ENCODE results near the gene CD46. TPM values are rescaled to one million over a fixed set of nuclear protein-coding genes. Genes with fewer than 3 reads are reported as not detected.
"Not testable (repeated sequence)": the region's sequence is repeated elsewhere in the genome, so short reads cannot be mapped to it uniquely, and the experiment has no call there.

CD46 gene
- 10 to 100 TPM; 94.1 to 98.3 TPM for total RNA-seq

DNA sequence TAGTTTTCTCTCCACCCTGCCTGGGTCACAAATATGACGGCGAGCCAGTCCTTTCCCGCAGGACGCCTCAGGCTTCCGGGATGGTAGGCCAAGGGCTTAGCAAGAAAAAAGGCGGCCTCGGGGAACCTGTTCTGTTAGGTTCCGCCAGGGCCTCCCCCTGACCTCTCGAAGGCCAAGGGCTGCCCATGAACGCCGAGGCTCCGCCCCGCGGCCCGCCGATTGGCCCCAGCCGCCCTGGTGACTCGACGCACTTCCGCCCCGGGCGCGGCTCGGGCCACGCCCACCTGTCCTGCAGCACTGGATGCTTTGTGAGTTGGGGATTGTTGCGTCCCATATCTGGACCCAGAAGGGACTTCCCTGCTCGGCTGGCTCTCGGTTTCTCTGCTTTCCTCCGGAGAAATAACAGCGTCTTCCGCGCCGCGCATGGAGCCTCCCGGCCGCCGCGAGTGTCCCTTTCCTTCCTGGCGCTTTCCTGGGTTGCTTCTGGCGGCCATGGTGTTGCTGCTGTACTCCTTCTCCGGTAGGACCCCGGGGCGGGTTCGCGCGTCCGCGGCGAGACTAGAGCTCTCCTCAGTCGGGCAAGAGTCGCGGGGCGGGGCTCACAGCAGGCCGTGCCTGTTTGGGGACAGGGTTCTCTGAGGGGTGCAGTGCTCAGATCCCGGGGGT, at the start of gene CD46:
CD46 (plus strand) TSS at position 265 of the 666 bp plus-strand sequence; CDS start at position 424, 159 bp downstream.
- Mint-ChIP-seq H3K36me3 (ENCODE audit: low read depth) (peaks cover 17% of the 10 kb centered on the region), H3K27ac (peak within 1 kb of the TSS; percentile 96), H3K4me1 (ENCODE audit: low read depth) (peaks cover 68% of the 10 kb centered on the region), H3K27me3 (ENCODE audit: low read depth) (no peaks in the 10 kb centered on the region), H3K4me3 (peak within 1 kb of the TSS; percentile 100), H3K9me3 (ENCODE audit: insufficient read depth) (no peaks in the 10 kb centered on the region)
- ChIA-PET CTCF (interaction anchor here (1.2 to 3.0 kb wide), 2 partner anchors 14 to 46 kb away, joined by 3 to 21 read pairs; no protein-coding TSS in a partner anchor), POLR2A (interaction anchor here (0.7 to 1.2 kb wide), 2 partner anchors 26 to 76 kb away, joined by 3 read pairs; no protein-coding TSS in a partner anchor)
- ATAC-seq (peak; percentile 98), DNase-seq (peak; percentile 96)

DNA sequence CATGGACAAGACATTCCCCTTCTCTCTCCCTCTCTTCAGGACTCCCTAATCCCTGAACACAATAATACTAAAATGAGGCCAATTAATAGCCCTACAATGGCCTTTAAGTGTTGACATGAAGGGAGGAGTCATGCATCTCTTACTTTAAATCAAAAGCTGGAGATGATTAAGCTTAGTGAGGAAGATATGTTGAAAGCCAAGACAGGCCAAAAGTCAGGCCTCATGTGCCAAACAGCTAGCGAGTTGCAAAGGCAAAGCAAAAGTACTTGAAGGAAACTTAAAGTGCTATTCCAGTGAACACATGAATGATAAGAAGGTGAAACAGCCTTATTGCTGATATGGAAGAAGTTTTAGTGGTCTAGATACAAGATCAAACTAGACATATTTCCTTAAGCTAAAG, 49.5 kb upstream of the CD46 start:
- DNase-seq (no peak), ATAC-seq (no peak)
- CTCF ChIA-PET: interaction anchor here (1.0 kb wide), 1 partner anchor 95 kb away, joined by 3 read pairs; no protein-coding TSS in a partner anchor
- Mint-ChIP-seq H3K36me3 (ENCODE audit: low read depth) (no peaks in the 10 kb centered on the region), H3K4me1 (ENCODE audit: low read depth) (no peaks in the 10 kb centered on the region), H3K27me3 (ENCODE audit: low read depth) (peaks cover 10% of the 10 kb centered on the region), H3K27ac (no peak overlapping the region), H3K4me3 (no peak overlapping the region), H3K9me3 (ENCODE audit: insufficient read depth) (no peaks in the 10 kb centered on the region)
- POLR2A ChIA-PET: no interaction called here

DNA sequence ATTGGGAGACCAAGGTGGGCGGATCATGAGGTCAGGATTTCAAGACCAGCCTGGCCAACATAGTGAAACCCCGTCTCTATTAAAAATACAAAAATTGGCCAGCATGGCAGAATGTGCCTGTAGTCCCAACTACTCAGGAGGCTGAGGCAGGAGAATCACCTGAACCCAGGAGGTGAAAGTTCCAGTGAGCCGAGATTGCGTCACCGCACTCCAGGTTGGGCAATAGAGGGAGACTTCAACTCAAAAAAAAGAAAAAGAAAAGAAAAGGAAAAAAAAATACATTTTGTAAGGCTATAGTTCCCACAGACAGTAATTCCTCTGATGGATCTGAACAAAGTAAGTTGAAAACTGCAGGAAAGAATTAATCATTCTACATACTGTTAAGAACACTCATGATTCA, 48.1 kb upstream of the CD46 start:
- ChIA-PET POLR2A (no interaction called here), CTCF (no interaction called here)
- H3K27ac Mint-ChIP-seq: no peak overlapping the region
- H3K36me3 Mint-ChIP-seq (ENCODE audit: low read depth): no peaks in the 10 kb centered on the region
- H3K4me3 Mint-ChIP-seq: no peak overlapping the region
- DNase-seq (no peak), ATAC-seq (no peak)
- H3K27me3 Mint-ChIP-seq (ENCODE audit: low read depth): peaks cover 8% of the 10 kb centered on the region
- no peaks in the 10 kb centered on the region for H3K9me3 Mint-ChIP-seq (ENCODE audit: insufficient read depth)
- no peaks in the 10 kb centered on the region for H3K4me1 Mint-ChIP-seq (ENCODE audit: low read depth)

GRCh38 chr1:207708004-207708403, 43.9 kb upstream of the CD46 start:
- H3K27me3 Mint-ChIP-seq (ENCODE audit: low read depth); H3K9me3 Mint-ChIP-seq (ENCODE audit: insufficient read depth); H3K4me3 Mint-ChIP-seq; H3K36me3 Mint-ChIP-seq (ENCODE audit: low read depth); DNase-seq; H3K4me1 Mint-ChIP-seq (ENCODE audit: low read depth); ATAC-seq; POLR2A ChIA-PET; H3K27ac Mint-ChIP-seq; CTCF ChIA-PET: not testable (repeated sequence)

- CTCF ChIA-PET: interaction anchor here (0.8 to 5.4 kb wide), 4 partner anchors 9 to 173 kb away, joined by 3 to 38 read pairs (median 3); no protein-coding TSS in a partner anchor
- no peak overlapping the region for H3K27ac Mint-ChIP-seq
- POLR2A ChIA-PET: no interaction called here
- no peaks in the 10 kb centered on the region for H3K4me1 Mint-ChIP-seq (ENCODE audit: low read depth)
- DNase-seq (no peak), ATAC-seq (no peak)
- H3K4me3 Mint-ChIP-seq: no peak overlapping the region
- peaks cover 2% of the 10 kb centered on the region for H3K27me3 Mint-ChIP-seq (ENCODE audit: low read depth)
- H3K9me3 Mint-ChIP-seq (ENCODE audit: insufficient read depth): no peaks in the 10 kb centered on the region
- no peaks in the 10 kb centered on the region for H3K36me3 Mint-ChIP-seq (ENCODE audit: low read depth)
Observed at GRCh38 chr1:207711285-207711684, 40.6 kb upstream of the CD46 start.

DNA sequence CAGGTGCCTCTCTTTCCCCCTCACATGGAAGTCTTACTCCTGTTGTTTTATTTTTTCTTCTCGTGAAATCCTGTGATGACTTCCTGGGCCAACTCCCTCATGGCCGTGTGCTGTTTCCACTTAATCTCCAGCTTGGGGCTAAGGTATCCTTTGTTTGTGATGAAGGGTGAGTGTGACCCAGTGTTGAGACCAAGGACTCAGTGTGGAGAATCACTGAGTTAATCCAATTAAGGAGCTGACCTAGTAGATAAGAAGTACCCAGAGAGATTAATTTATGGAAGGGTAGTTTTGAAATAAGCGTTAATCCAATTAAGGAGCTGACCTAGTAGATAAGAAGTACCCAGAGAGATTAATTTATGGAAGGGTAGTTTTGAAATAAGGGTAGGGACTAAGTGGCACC, 39.2 kb upstream of the CD46 start:
- POLR2A ChIA-PET; ATAC-seq; DNase-seq; H3K4me1 Mint-ChIP-seq (ENCODE audit: low read depth); H3K27ac Mint-ChIP-seq; H3K9me3 Mint-ChIP-seq (ENCODE audit: insufficient read depth); H3K36me3 Mint-ChIP-seq (ENCODE audit: low read depth); H3K27me3 Mint-ChIP-seq (ENCODE audit: low read depth); H3K4me3 Mint-ChIP-seq: not testable (repeated sequence)
- CTCF ChIA-PET: interaction anchor here (5.4 kb wide), 1 partner anchor 85 kb away, joined by 38 read pairs; no protein-coding TSS in a partner anchor

DNA sequence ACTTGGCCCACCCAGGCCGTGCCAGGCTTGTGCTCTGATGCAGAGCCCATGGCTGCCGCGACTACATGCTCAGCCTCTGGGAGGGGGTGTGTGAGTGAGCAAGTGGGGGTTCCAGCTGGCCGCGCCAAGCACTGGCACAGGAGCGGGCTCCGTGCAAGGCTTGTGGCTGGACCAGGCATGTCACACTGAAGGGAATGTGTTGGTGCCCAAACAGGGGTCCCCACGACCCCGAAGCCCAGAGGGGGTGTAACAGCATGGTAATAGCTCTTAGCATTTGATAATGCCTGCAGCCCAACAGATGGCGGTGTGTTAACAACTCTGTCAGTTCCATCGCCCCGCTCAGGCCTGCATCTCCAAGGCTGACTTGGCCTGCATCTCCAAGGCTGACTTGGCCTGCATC, 38.3 kb upstream of the CD46 start:
- Mint-ChIP-seq H3K9me3 (ENCODE audit: insufficient read depth) (no peaks in the 10 kb centered on the region), H3K27ac (no peak overlapping the region), H3K27me3 (ENCODE audit: low read depth) (peaks cover 2% of the 10 kb centered on the region), H3K4me3 (no peak overlapping the region), H3K36me3 (ENCODE audit: low read depth) (no peaks in the 10 kb centered on the region), H3K4me1 (ENCODE audit: low read depth) (no peaks in the 10 kb centered on the region)
- ChIA-PET POLR2A (no interaction called here), CTCF (interaction anchor here (5.4 kb wide), 1 partner anchor 84 kb away, joined by 38 read pairs; no protein-coding TSS in a partner anchor)
- ATAC-seq: no peak
- DNase-seq: peak; percentile 25

- ATAC-seq: no peak
- Mint-ChIP-seq H3K9me3 (ENCODE audit: insufficient read depth) (no peaks in the 10 kb centered on the region), H3K27ac (no peak overlapping the region), H3K36me3 (ENCODE audit: low read depth) (no peaks in the 10 kb centered on the region), H3K27me3 (ENCODE audit: low read depth) (no peaks in the 10 kb centered on the region), H3K4me1 (ENCODE audit: low read depth) (no peaks in the 10 kb centered on the region), H3K4me3 (no peak overlapping the region)
- ChIA-PET POLR2A (no interaction called here), CTCF (interaction anchor here (0.6 kb wide), 1 partner anchor 100 kb away, joined by 3 read pairs; no protein-coding TSS in a partner anchor)
- no peak for DNase-seq
Observed at GRCh38 chr1:207719234-207719633, 32.6 kb upstream of the CD46 start.

GRCh38 chr1:207728200-207728858, 23.5 kb upstream of the CD46 start:
- H3K4me3 Mint-ChIP-seq; CTCF ChIA-PET; H3K36me3 Mint-ChIP-seq (ENCODE audit: low read depth); ATAC-seq; POLR2A ChIA-PET; H3K4me1 Mint-ChIP-seq (ENCODE audit: low read depth); DNase-seq; H3K27me3 Mint-ChIP-seq (ENCODE audit: low read depth); H3K9me3 Mint-ChIP-seq (ENCODE audit: insufficient read depth); H3K27ac Mint-ChIP-seq: not testable (repeated sequence)

DNA sequence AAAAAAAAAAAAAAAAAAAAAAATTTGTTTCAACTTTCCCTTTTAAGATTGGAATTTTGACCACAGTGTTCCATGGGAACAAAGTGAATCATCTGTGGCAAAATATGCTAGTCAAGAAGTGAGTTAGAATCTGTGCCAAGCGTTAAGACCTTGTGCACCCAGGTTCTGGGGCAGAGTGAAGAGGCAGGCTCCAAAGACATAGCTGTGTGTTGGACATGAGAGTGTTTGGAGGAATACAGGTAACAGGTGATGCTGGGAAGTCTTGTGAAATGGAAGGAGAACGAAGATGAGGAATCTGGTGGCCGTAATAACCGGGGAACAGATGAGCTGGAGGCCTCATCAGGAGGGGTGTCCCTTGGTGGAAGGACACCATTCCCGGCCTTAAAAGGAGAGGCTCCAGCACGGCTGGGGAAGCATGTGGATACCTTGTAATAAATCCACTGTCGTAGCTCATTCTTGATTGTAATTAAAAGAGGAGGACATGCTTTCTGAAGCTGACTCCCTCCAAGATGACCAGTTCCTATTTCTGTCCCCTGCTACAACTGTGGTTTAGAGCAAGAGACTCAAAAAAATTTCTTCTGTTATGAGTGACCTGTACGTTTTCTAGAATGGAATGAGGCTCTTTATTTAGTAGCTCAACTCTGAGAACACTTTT, 14.2 kb upstream of the CD46 start:
- H3K4me3 Mint-ChIP-seq; POLR2A ChIA-PET; H3K27ac Mint-ChIP-seq; DNase-seq; ATAC-seq; H3K9me3 Mint-ChIP-seq (ENCODE audit: insufficient read depth); H3K4me1 Mint-ChIP-seq (ENCODE audit: low read depth); H3K36me3 Mint-ChIP-seq (ENCODE audit: low read depth); H3K27me3 Mint-ChIP-seq (ENCODE audit: low read depth): not testable (repeated sequence)
- CTCF ChIA-PET: interaction anchor here (1.2 to 2.3 kb wide), 2 partner anchors 14 to 60 kb away, joined by 3 to 7 read pairs; partner anchors contain the start of gene CD46

DNA sequence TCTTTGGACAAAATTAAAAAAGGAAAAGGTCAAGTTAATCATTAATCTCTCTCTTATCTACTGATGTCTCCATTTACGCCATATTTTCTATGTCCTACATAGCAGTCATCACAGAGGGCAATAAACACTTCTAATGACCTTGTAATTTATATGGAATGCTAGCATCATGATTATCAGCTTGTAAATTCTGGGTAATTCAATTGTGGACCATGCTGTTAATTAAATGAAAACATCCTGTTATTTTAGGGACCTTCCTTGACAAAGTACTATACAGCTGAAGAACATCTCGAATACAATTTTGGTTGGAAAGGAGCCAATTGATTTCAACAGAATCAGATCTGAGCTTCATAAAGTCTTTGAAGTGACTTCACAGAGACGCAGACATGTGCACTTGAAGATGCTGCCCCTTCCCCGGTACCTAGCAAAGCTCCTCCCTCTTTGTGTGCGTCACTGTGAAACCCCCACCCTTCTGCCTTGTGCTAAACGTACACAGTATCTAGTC, 13.6 kb upstream of the CD46 start:
- H3K27ac Mint-ChIP-seq; H3K27me3 Mint-ChIP-seq (ENCODE audit: low read depth); H3K4me1 Mint-ChIP-seq (ENCODE audit: low read depth); H3K36me3 Mint-ChIP-seq (ENCODE audit: low read depth); ATAC-seq; H3K4me3 Mint-ChIP-seq; DNase-seq; H3K9me3 Mint-ChIP-seq (ENCODE audit: insufficient read depth); POLR2A ChIA-PET: not testable (repeated sequence)
- CTCF ChIA-PET: interaction anchor here (1.2 to 2.3 kb wide), 2 partner anchors 14 to 59 kb away, joined by 3 to 7 read pairs; partner anchors contain the start of gene CD46

DNA sequence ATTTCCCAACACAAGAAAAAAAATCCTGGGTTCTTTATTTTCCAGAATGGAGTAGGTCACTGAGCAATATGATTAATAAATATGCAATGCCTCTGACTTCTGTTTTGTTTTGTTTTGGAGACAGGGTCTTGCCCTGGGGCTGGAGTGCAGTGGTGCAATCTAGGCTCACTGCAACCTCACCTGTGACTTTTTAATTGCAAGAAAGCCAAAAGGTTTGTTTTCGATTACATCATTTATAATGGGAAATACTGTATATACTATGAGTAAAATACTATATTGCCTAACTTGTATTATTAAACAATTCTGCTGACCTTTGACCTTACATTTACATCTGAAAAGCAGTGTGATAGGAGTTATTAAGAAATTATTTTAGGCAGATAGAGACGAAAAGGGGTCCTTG, 11.6 kb upstream of the CD46 start:
- no peak overlapping the region for H3K27ac Mint-ChIP-seq
- H3K4me1 Mint-ChIP-seq (ENCODE audit: low read depth): peaks cover 5% of the 10 kb centered on the region
- POLR2A ChIA-PET: no interaction called here
- DNase-seq (no peak), ATAC-seq (no peak)
- H3K36me3 Mint-ChIP-seq (ENCODE audit: low read depth): no peaks in the 10 kb centered on the region
- no peaks in the 10 kb centered on the region for H3K27me3 Mint-ChIP-seq (ENCODE audit: low read depth)
- CTCF ChIA-PET: interaction anchor here (1.2 to 2.3 kb wide), 3 partner anchors 29 to 57 kb away, joined by 3 to 7 read pairs (median 5); no protein-coding TSS in a partner anchor
- no peak overlapping the region for H3K4me3 Mint-ChIP-seq
- no peaks in the 10 kb centered on the region for H3K9me3 Mint-ChIP-seq (ENCODE audit: insufficient read depth)
